ELF-1 (cell line): ENCODE data around the gene ZNHIT3.

Experiments
- DNase-seq: peaks from one replicate; pipeline ENCODE4 v3.0.0-alpha.2; 2016; ENCODE audit warnings: low read depth, low spot score

The ZNHIT3 gene

GRCh38 chr17:36511216-36511615 is 24.7 kb downstream of the ZNHIT3 start:
- DNase-seq: no peak

GRCh38 chr17:36512641-36513040 is 26.2 kb downstream of the ZNHIT3 start:
- no peak for DNase-seq

- no peak for DNase-seq
Observed at GRCh38 chr17:36514856-36515255, 28.4 kb downstream of the ZNHIT3 start.

- no peak for DNase-seq
Observed at GRCh38 chr17:36515837-36516236, 29.4 kb downstream of the ZNHIT3 start.

GRCh38 chr17:36523113-36523512 is 36.6 kb downstream of the ZNHIT3 start:
- no peak for DNase-seq

GRCh38 chr17:36524428-36524876 is 38.0 kb downstream of the ZNHIT3 start:
- no peak for DNase-seq

- no peak for DNase-seq
Observed at GRCh38 chr17:36525113-36525512, 38.6 kb downstream of the ZNHIT3 start.

- DNase-seq: no peak
Observed at GRCh38 chr17:36525888-36526287, 39.4 kb downstream of the ZNHIT3 start.

GRCh38 chr17:36527621-36528250 is 41.3 kb downstream of the ZNHIT3 start:
- DNase-seq: no peak

GRCh38 chr17:36529121-36529520 is 42.6 kb downstream of the ZNHIT3 start:
- DNase-seq: no peak

GRCh38 chr17:36532435-36532975 is 46.0 kb downstream of the ZNHIT3 start:
- DNase-seq: no peak

- peak; percentile 90 for DNase-seq
Observed at GRCh38 chr17:36533935-36534839, 47.7 kb downstream of the ZNHIT3 start.

- DNase-seq: peak; percentile 98
Observed at GRCh38 chr17:36534840-36535668, 48.6 kb downstream of the ZNHIT3 start, which contains the start of the genes MYO19 and PIGW. TSS of gene MYO19 (minus strand) at chr17:36534868. CDS start at chr17:36532538, 2,330 bp downstream. TSS of gene PIGW (plus strand) at chr17:36534987. CDS start at chr17:36537102, 2,115 bp downstream.

- DNase-seq: no peak
Observed at GRCh38 chr17:36535669-36536081, 49.2 kb downstream of the ZNHIT3 start.

GRCh38 chr17:36540696-36541095 is 54.2 kb downstream of the ZNHIT3 start:
- DNase-seq: no peak

- no peak for DNase-seq
Observed at GRCh38 chr17:36542755-36543154, 56.3 kb downstream of the ZNHIT3 start.

- peak; percentile 70 for DNase-seq
Observed at GRCh38 chr17:36544044-36544306, 57.5 kb downstream of the ZNHIT3 start.

- peak; percentile 87 for DNase-seq
Observed at GRCh38 chr17:36544307-36545076, 58.0 kb downstream of the ZNHIT3 start, which contains the start of gene GGNBP2. TSS of gene GGNBP2 (plus strand) at chr17:36544919. CDS start at chr17:36545725, 806 bp downstream.

- DNase-seq: no peak
Observed at GRCh38 chr17:36545077-36545464, 58.6 kb downstream of the ZNHIT3 start.
